GM12873 (cell line): ENCODE results near the gene MICAL3.

ENCODE experiments used
- TF ChIP-seq, protein P1 (sequence below): IDR thresholded peaks from 2 replicates; pipeline ENCODE4 v1.5.1; 2012; ENCODE audit warnings: low read depth, mild to moderate bottlenecking, moderate library complexity, low read length, control low read depth; ENCODE audit not compliant: insufficient read depth; ENCODE audit errors: missing control alignments

Gene MICAL3

DNA sequence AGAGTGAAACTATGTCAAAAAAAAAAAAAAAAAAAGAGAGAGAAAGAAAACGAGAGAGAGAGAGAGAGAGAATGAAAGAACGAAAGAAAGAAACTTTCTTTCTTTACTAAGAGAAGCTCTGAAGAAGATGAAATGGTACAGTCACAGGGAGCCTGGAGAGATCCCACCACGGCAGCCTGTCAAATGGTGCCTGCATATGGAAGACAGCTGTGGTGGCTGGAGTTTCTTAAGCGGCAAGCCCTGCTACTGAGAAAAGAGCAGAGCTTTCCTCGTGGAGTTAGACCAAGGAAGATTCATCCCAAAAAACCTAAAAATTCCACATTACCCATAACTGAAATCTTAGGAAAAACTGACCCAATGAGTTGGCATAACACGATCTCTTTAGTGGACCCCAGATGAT lies 66.7 kb downstream of the MICAL3 start:
- TF ChIP-seq, protein P1, sequence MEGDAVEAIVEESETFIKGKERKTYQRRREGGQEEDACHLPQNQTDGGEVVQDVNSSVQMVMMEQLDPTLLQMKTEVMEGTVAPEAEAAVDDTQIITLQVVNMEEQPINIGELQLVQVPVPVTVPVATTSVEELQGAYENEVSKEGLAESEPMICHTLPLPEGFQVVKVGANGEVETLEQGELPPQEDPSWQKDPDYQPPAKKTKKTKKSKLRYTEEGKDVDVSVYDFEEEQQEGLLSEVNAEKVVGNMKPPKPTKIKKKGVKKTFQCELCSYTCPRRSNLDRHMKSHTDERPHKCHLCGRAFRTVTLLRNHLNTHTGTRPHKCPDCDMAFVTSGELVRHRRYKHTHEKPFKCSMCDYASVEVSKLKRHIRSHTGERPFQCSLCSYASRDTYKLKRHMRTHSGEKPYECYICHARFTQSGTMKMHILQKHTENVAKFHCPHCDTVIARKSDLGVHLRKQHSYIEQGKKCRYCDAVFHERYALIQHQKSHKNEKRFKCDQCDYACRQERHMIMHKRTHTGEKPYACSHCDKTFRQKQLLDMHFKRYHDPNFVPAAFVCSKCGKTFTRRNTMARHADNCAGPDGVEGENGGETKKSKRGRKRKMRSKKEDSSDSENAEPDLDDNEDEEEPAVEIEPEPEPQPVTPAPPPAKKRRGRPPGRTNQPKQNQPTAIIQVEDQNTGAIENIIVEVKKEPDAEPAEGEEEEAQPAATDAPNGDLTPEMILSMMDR = no peak

DNA sequence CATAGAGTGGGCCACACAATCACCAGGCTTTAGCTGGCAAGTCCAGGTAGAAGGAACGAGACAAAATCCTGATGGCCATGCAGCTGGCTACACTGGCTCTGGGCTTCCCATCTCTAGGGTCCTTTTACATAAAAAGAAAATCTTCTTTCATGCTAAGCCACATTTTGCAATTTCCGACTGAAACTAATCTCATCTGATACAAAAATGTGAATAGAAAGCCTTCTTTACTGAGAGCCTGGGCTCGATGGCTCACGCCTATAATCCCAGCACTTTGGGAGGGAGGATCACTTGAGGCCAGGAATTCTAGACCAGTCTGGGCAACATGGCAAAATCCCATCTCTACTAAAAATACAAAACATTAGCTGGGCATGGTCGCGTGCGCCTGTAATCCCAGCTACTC lies 67.2 kb downstream of the MICAL3 start:
- TF ChIP-seq, protein P1 = no peak

DNA sequence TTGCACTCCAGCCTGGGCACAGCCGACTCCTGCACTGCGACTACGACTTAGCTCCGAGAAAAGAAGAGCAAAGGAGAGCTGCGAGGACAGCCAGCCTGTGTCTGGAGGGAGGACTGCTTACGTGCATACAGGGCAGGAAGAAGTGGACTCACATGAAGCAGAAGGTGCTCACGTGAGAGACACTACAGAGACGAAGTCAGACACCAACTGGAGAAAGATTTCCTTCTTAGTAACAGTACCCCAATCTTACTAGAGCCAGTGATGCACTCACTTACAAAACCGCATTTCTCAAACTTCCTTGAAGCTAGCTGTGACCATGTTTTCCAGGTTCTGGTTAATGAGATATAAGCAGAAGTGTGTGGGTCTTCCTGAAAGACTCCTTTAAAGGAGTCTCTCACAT lies 67.7 kb downstream of the MICAL3 start:
- TF ChIP-seq, protein P1 = no peak

DNA sequence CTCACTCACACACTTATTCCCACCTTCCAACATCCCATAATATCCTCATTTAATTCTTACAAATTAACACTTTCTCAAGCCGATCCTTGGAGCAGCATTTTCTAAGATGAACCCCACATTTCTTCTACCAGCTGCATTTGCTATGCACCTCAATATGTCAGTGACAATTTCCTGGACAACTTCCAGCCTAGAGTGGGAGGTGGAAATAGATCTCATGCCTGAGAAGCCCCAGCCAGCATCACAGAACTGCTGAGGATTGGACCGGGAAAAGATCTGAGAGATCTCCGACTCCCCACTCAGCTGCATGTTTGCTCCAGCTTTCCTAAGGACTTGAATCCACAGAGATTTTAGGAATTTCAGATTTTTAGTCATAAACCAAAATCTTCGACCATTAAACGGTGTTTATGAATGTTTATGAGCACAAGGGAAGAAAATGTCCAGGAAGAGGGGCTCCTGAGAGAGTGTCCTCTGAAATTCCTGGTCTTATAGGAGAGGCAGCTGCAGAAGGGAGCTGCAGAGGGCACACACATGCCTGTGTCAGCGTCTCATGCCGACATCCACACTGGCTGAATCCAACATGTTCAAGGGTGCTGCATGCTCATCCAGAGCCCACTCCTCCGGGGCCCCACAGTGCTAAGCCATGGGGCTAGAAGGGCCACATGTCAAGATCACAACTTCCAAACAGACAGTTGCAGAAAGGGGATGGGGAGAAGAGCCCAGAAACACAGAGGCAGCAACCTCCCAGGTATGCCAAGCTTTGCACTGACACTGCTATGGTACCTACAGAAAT lies 68.6 kb downstream of the MICAL3 start:
- TF ChIP-seq, protein P1 = no peak

DNA sequence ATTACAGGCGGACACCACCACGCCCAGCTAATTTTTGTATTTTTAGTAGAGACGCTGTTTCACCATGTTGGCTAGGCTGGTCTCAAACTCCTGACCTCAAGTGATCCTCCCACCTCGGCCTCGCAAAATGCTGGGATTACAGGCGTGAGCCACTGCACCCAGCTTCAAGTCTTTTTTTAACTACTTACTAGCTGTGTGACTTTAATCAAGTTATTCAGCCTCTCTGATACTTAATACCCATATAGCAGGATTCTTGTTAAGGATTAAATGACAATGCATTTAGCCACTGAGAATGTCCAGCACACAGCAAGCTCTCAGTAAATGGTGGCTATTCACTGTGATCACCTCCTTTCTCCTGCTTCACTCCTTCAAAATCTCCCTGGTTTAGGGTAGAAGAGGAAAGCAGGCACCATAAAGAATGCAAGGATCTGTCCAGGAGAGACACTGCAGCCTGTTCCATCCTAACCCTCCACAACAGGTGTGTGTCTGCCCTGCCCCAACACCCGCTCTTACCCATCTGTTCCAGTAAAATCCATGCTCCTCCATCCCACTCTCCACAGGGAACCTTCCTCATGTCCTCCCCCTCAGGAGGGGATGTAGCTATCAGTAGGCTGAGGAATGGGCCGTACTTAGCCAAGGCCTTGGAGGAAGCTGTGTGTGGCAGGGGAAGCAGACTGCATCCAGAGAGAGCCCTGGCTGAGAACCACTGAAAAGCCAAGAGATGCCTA lies 69.3 kb downstream of the MICAL3 start:
- TF ChIP-seq, protein P1 = no peak

DNA sequence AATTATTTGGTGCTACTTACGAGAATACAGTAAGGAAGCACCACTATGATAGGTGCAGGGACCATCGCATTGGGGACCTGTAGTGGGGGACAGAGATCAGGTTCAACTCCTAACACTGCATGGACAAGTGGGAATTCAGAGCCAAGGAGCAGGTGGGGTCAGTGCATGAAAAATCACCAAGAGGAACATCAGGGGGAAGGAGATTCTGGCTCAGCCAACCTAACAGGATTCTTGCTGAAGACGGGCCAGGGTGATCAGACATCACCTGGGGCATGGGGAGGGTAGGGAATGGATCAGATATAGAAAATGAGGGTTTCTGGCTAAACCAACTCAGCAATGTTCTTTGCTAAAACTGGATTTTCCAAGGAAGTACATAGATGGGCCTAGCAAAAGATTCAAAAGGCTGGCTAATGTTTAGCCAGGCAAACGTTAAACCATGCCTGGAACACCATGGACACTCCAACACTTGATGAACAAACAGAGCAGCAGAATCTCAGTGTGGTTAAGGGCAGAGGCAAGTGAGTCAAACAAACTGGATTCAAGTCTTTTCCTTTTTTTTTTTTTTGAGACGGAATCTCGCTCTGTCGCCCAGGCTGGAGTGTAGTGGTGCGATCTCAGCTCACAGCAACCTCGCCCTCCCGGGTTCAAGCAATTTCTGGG lies 70.0 kb downstream of the MICAL3 start:
- TF ChIP-seq, protein P1 = no peak

DNA sequence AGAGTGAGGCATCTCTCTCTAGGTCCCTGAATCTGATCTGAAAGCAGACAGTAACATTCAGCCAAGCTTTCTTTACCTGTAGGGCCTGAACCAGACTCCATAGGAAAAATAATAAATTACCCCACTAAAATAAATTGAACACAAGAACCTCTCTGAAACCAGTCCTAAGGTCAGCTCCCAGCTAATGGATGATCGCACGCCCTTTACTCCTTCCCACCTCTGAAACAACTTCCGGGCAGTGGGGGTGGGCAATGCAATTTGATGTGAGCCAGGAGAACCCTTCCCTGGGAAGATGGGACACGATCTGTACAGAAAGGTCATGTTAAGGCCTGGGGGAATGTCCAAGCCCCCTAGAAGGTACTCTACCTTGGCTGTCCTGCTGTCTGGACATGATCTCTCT lies 71.2 kb downstream of the MICAL3 start:
- TF ChIP-seq, protein P1 = no peak
